H9 (cell line): ENCODE results near the gene GATA3. TPM values are rescaled to one million over a fixed set of nuclear protein-coding genes. Genes with fewer than 3 reads are reported as not detected.

Experiments used
- DNase-seq: peaks from one replicate; pipeline ENCODE4 v3.0.0-alpha.2; 2017
- H2AFZ ChIP-seq: one replicate; pipeline ENCODE4 v1.6.1; 2013; ENCODE audit warnings: mild to moderate bottlenecking, low read length, control low read depth, moderate library complexity
- H2AK5ac ChIP-seq: 2 replicates; pipeline ENCODE4 v1.6.1; 2013; ENCODE audit warnings: low read length, control low read depth, mixed read lengths; ENCODE audit not compliant: insufficient read length
- H2BK120ac ChIP-seq: one replicate; pipeline ENCODE4 v1.6.1; 2013; ENCODE audit warnings: low read depth, mild to moderate bottlenecking, low read length, control low read depth, inconsistent platforms; ENCODE audit not compliant: poor library complexity, severe bottlenecking
- H2BK12ac ChIP-seq: 2 replicates; pipeline ENCODE4 v1.6.1; 2013; ENCODE audit warnings: low read length, control low read depth, mixed read lengths, low read depth; ENCODE audit not compliant: insufficient read length
- H2BK15ac ChIP-seq: 2 replicates; pipeline ENCODE4 v1.6.1; 2013; ENCODE audit warnings: low read depth, low read length, control low read depth
- H2BK20ac ChIP-seq: one replicate; pipeline ENCODE4 v1.6.1; 2013; ENCODE audit warnings: low read depth, mild to moderate bottlenecking, low read length, control low read depth, inconsistent platforms; ENCODE audit not compliant: poor library complexity, severe bottlenecking
- H2BK5ac ChIP-seq: 2 replicates; pipeline ENCODE4 v1.6.1; 2013; ENCODE audit warnings: low read length, control low read depth, mixed read lengths; ENCODE audit not compliant: insufficient read length
- H3K14ac ChIP-seq: 2 replicates; pipeline ENCODE4 v1.6.1; 2013; ENCODE audit warnings: low read length, control low read depth; ENCODE audit not compliant: insufficient read depth
- H3K18ac ChIP-seq: 2 replicates; pipeline ENCODE4 v1.6.1; 2013; ENCODE audit warnings: low read depth, mild to moderate bottlenecking, mixed read lengths, low read length, control low read depth; ENCODE audit not compliant: insufficient read length
- H3K23ac ChIP-seq: 2 replicates; pipeline ENCODE4 v1.6.1; 2013; ENCODE audit warnings: low read length, control low read depth, mixed read lengths, low read depth; ENCODE audit not compliant: insufficient read length
- H3K23me2 ChIP-seq: 2 replicates; pipeline ENCODE4 v1.6.1; 2013; ENCODE audit warnings: low read depth, mild to moderate bottlenecking, mixed read lengths, low read length, control low read depth; ENCODE audit not compliant: insufficient read length, poor library complexity, severe bottlenecking
- H3K27ac ChIP-seq: 2 replicates; pipeline ENCODE4 v1.5.1; 2013; ENCODE audit warnings: low read length, control low read depth, mixed read lengths, low read depth; ENCODE audit not compliant: insufficient read length
- H3K27me3 ChIP-seq: 2 replicates; pipeline ENCODE4 v1.6.1; 2013; ENCODE audit warnings: low read length, control low read depth, inconsistent platforms; ENCODE audit not compliant: insufficient read depth
- H3K4ac ChIP-seq: 2 replicates; pipeline ENCODE4 v1.6.1; 2013; ENCODE audit warnings: low read depth, mild to moderate bottlenecking, control low read depth, inconsistent platforms, low read length, moderate library complexity
- H3K4me1 ChIP-seq: 2 replicates; pipeline ENCODE4 v1.6.1; 2013; ENCODE audit warnings: low read length, control low read depth, inconsistent platforms; ENCODE audit not compliant: insufficient read depth
- H3K4me2 ChIP-seq: 2 replicates; pipeline ENCODE4 v1.6.1; 2013; ENCODE audit warnings: low read length, control low read depth, mixed read lengths; ENCODE audit not compliant: insufficient read length, insufficient read depth
- H3K56ac ChIP-seq: 2 replicates; pipeline ENCODE4 v1.6.1; 2013; ENCODE audit warnings: low read depth, mild to moderate bottlenecking, mixed read lengths, low read length, control low read depth; ENCODE audit not compliant: insufficient read length
- H3K79me1 ChIP-seq: 2 replicates; pipeline ENCODE4 v1.6.1; 2013; ENCODE audit warnings: low read depth, mild to moderate bottlenecking, moderate library complexity, low read length, control low read depth, inconsistent platforms; ENCODE audit not compliant: insufficient read depth, poor library complexity, severe bottlenecking
- H3K79me2 ChIP-seq: 2 replicates; pipeline ENCODE4 v1.6.1; 2013; ENCODE audit warnings: low read length, control low read depth, inconsistent platforms; ENCODE audit not compliant: insufficient read depth
- H3K9ac ChIP-seq: 2 replicates; pipeline ENCODE4 v1.6.1; 2013; ENCODE audit warnings: low read length, control low read depth, mixed read lengths; ENCODE audit not compliant: insufficient read length; ENCODE audit errors: extremely low read depth
- H3K9me3 ChIP-seq: one replicate; pipeline ENCODE4 v1.6.1; 2013; ENCODE audit warnings: low read depth, low read length, inconsistent platforms; ENCODE audit not compliant: control insufficient read depth
- H3T11ph ChIP-seq: one replicate; pipeline ENCODE4 v1.6.1; 2013; ENCODE audit warnings: mild to moderate bottlenecking, low read length, control low read depth, inconsistent platforms
- H4K20me1 ChIP-seq: one replicate; pipeline ENCODE4 v1.6.1; 2013; ENCODE audit not compliant: control insufficient read depth, insufficient read length, insufficient read depth
- H4K5ac ChIP-seq: 2 replicates; pipeline ENCODE4 v1.6.1; 2013; ENCODE audit warnings: low read depth, mild to moderate bottlenecking, mixed read lengths, low read length, control low read depth; ENCODE audit not compliant: insufficient read length
- H4K8ac ChIP-seq: replicated peaks from 2 replicates; pipeline ENCODE4 v1.6.1; 2013; ENCODE audit warnings: low read length, control low read depth, mixed read lengths, low read depth; ENCODE audit not compliant: insufficient read length
- H4K91ac ChIP-seq: 2 replicates; pipeline ENCODE4 v1.6.1; 2013; ENCODE audit warnings: low read depth, mild to moderate bottlenecking, moderate library complexity, mixed read lengths, low read length, control low read depth; ENCODE audit not compliant: insufficient read length
- H3K27ac Mint-ChIP-seq, 3 experiments: 2 replicates in 2 of 3; 3 replicates in 1 of 3; pipeline ENCODE4 v1.8.0; 2020 to 2021; ENCODE audit warnings: mixed read lengths in 3 of 3, mild to moderate bottlenecking in 1 of 3, moderate library complexity in 1 of 3
- H3K27me3 Mint-ChIP-seq: 2 replicates; pipeline ENCODE4 v1.8.0; 2021; ENCODE audit warnings: low read depth, mild to moderate bottlenecking, moderate library complexity, mixed read lengths
- H3K36me3 Mint-ChIP-seq, 3 experiments: 2 replicates in 2 of 3; 3 replicates in 1 of 3; pipeline ENCODE4 v1.8.0; 2020 to 2021; ENCODE audit warnings: low read depth in 3 of 3, mixed read lengths in 3 of 3; ENCODE audit not compliant: insufficient read depth in 1 of 3
- H3K4me1 Mint-ChIP-seq, 2 experiments: 2 replicates each; pipeline ENCODE4 v1.8.0; 2020; ENCODE audit warnings: mixed read lengths in 2 of 2
- H3K4me3 Mint-ChIP-seq, 2 experiments: 2 replicates in 1 of 2; 3 replicates in 1 of 2; pipeline ENCODE4 v1.8.0; 2020 to 2021; ENCODE audit warnings: mild to moderate bottlenecking in 2 of 2, mixed read lengths in 2 of 2, moderate library complexity in 1 of 2
- H3K9me3 Mint-ChIP-seq, 2 experiments: 2 replicates in 1 of 2; 3 replicates in 1 of 2; pipeline ENCODE4 v1.8.0; 2020; ENCODE audit warnings: mild to moderate bottlenecking in 2 of 2, mixed read lengths in 2 of 2, moderate library complexity in 1 of 2
- CTCF ChIP-seq: fragments of 200-600 bp; sonication (generic); conservative IDR thresholded peaks from 3 replicates; pipeline ENCODE4 v1.8.0; 2021; ENCODE audit warnings: antibody characterized with exemption, mild to moderate bottlenecking
- WGBS: extraction: QIAGEN DNeasy Blood & Tissue Kit; methylation state at CpG from one replicate; pipeline ENCODE4 v1.1.7; 2013; ENCODE audit warnings: missing lambda C conversion rate, low lambda C conversion rate, mixed read lengths; ENCODE audit not compliant: insufficient read length; ENCODE audit errors: extremely low coverage; 5-methylcytosine and 5-hydroxymethylcytosine counted together
- total RNA-seq: library from RNA; stranded (reverse); gene quantifications from 2 replicates; pipeline ENCODE4 v1.2.1, GENCODE V29; 2021

Gene GATA3
- total RNA-seq, 1 experiment from 2014 or later: 0.31 TPM

GRCh38 chr10:8040651-8041050 lies 13.8 kb upstream of the GATA3 start:
- no peak for TF ChIP-seq CTCF

More at GRCh38 chr10:8040651-8041050, 13.8 kb upstream of the GATA3 start:
- Mint-ChIP-seq H3K4me1 (peaks cover 31 to 62% of the 10 kb centered on the region in 2 experiments), H3K4me3 (no peak overlapping the region), H3K9me3 (peaks cover 0 to 26% of the 10 kb centered on the region in 2 experiments; a peak in 4 of 5 replicates), H3K36me3 (no peaks in the 10 kb centered on the region; a peak in 1 of 7 replicates), H3K27ac (no peak overlapping the region), H3K27me3 (peaks cover 100% of the 10 kb centered on the region)
- Histone ChIP-seq H4K20me1 (no peaks in the 10 kb centered on the region), H2BK15ac (no peak overlapping the region), H4K8ac (no peak overlapping the region), H3K9ac (no peak overlapping the region), H3K23me2 (no peaks in the 10 kb centered on the region), H3K56ac (no peak overlapping the region), H3K79me2 (no peaks in the 10 kb centered on the region), H2BK5ac (no peak overlapping the region), H4K91ac (no peak overlapping the region), H2AK5ac (no peak overlapping the region), H3K79me1 (no peaks in the 10 kb centered on the region), H3K18ac (no peak overlapping the region), H2AFZ (no peak overlapping the region), H3K14ac (no peak overlapping the region), H3K9me3 (no peaks in the 10 kb centered on the region), H3K27me3 (peaks cover 99% of the 10 kb centered on the region), H3K4me2 (no peak overlapping the region), H3K27ac (no peak overlapping the region), H3K23ac (no peak overlapping the region), H3T11ph (no peak overlapping the region), H2BK20ac (no peak overlapping the region), H4K5ac (no peak overlapping the region), H3K4ac (no peak overlapping the region), H2BK120ac (no peak overlapping the region), H3K4me1 (peaks cover 5% of the 10 kb centered on the region; the same call in 1 of the 2 replicates), H2BK12ac (no peak overlapping the region)
- WGBS: no CpG with 5 or more reads among the region's 6 CpGs
- no peak for DNase-seq
